ENCODE data around the gene NCOA4.
"Not testable (repeated sequence)": the region's sequence is repeated elsewhere in the genome, so short reads cannot be mapped to it uniquely, and the experiment has no call there.

The NCOA4 gene

DNA sequence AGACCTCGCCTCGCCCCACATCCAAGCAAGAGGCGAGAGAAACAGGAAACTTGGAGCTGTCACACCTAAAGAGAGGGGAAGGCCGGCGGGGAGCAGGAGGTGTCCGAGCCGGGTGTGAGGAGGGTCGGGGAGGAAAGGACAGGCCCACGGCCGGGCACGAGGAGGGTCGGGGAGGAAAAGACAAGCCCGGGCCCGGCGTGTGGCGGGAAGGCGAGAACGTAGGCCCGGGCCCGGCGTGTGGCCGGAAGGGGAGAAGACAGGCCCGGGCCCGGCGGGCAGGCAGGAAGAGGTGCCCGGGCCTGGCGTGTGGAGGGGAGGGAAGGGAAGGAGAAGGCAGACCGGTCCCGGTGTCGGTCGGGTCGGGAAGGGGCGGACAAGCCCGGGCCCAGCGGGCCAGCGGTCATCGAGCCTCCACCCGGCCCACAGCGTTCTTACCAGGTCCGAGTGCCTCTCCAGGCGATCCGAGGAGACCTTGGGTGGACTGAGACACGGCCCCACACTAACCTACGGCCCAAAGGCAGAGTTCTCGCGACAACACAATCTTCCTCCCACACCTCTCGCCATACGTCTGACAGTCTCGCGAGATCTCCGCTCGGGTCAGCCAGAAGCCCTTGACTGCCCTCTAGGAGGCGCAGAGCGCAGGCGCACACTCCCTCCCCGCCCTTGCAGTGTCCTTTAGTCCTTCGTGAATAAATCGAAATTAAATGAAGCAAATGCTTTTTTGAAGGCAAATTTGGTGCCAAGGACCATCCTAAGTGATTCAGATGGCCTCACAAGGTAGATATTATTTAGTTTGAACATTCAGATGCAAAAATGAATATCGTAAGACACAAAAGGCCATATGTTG is at the start of gene NCOA4:
TSS of gene NCOA4 (minus strand) at position 533 of the 847 bp plus-strand sequence. CDS start 13,943 bp downstream, outside the sequence.
- DNase-seq, result peak; percentile 99

- DNase-seq, result peak; percentile 64
These were observed 49.6 kb upstream of the NCOA4 start for GRCh38 chr10:46079831-46080585.

DNA sequence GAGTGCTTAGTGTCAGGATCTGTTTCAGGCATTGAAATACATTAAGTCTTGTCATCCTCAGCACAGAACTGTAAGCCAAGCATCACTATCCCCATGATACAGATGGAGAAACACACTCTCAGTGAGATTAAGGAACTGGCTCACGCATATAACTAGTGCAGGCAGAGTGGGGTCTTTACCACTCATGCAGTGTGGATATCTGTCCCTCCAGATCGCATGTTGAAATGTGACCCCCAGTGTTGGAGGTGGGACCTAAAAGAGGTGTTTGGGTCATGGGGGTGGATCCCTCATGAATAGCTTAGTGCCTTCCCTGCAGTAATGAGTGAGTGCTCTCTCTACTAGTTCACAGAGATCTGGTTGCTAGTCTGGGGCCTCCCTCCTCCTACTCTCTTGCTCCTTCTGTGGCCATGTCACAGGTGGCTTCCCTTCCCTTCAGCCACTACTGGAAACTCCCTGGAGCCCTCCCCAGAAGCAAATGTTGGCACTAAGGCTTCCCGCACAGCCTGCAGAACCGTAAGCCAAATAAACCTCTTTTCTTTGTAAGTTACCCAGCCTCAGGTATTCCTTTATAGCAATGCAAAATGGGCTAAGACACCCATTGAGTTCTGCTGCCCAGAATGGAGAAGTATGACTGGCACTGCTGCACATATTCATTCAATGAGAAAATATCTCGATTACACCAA is 47.4 kb upstream of the NCOA4 start:
- no peak for DNase-seq

GRCh38 chr10:46077141-46077554 is 46.7 kb upstream of the NCOA4 start:
- peak; percentile 36 for DNase-seq

DNA sequence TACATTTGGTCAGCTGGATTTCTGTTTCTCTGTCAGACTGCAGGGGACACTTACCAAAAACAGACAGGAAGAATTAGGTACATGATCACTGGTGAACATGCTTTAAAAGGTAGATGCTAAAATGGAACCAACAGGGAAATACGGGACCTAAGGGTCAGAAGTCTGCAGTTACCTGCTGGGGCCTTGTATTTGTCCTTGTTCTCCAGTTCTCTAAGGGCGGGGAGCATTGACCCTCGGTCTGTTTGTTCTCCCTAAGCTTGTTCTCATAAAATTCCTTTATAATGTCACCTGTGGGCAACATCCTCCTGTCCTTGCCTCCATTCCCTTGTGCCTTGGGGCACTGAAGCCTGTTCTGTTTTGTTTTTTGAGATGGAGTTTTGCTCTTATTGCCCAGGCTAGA is 45.4 kb upstream of the NCOA4 start:
- no peak for DNase-seq

DNA sequence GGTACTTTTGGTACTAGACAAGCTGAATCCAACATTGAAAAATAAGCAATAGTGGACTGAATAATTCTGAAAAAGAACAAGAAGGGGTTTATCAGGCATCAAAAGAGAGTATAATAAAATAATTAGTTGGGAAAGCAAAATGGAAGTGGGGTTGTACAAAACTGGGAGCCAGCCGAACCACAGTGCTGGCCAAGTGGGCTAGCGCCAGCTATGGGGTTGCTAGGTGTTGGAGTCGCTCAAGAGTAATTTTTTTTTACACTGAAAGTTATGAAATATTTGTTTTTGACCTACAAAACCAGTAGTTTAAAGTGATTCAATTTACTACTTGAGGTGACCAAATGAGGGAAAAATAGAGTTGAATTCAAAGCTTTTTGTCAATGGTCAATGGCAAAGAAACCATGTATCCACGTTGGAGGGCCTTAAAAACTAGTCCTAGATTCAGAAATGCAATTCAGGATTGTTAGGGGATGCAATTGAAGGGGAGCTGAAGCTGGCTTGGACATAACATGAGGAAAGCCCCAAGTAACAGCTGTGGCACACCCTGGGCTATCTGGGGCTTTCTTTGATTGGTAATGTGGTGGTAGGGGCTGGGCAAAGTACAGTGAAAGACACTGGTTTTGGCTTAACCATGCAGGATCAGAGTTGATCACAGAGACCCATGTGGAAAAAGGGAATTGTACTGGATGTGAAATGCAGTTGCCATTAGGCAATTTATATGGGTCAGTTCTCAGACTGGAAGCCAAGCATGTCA is 43.9 kb upstream of the NCOA4 start:
- no peak for DNase-seq

DNA sequence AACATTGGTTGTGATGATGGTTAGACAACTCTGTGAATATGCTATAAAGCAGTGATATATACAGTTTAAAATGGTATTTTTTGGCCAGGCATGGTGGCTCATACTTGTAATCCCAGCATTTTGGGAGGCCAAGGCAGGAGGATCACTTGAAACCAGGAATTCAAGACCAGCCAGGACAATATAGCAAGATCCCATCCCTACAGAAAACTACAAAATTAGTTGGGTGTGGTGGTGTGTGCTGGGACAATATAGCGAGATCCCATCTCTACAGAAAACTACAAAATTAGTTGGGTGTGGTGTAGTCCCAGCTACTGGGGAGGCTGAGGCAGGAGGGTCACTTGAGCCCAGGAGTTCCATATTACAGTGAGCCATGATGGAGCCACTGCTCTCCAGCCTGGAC is 43.1 kb upstream of the NCOA4 start:
- DNase-seq, result no peak

DNA sequence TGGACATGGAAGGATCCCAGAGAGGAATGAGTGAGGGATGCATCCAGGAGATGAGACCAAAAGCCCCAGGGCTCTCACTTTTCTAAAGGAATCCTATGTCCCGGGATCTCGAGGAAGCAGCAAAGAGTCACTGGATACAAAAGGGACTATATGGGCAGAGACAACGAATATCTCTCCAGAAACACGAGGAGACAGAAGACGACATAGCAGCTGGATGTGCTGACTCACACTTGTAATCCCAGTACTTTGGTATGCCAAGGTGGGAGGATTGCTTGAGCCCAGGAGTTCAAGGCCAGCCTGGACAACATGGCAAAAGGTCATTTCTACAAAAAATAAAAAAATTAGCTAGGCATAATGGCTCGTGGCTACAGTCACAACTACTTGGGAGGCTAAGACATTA is 40.3 kb upstream of the NCOA4 start:
- DNase-seq, result no peak

GRCh38 chr10:46069771-46070463 is 39.5 kb upstream of the NCOA4 start:
- DNase-seq, result no peak

DNA sequence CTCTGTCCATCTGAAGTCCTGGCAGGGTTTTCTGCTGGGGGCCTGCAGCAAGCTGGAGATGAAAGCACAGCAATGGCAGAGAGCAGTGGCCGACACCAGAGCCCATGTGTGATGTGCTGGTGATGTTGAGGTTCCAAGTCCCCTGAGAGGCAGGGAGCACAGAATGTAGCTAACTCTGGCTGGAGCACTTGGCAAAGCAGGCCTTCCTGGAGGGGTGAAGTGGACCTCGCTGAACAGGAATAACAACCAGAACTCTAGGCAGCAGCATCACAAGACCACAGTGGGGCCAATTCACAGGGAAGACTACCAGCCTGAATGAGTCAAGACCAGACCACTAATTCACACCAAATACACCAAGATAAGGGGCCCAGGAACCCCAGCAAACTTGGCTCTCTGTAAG is 38.5 kb upstream of the NCOA4 start:
- DNase-seq, result no peak

DNA sequence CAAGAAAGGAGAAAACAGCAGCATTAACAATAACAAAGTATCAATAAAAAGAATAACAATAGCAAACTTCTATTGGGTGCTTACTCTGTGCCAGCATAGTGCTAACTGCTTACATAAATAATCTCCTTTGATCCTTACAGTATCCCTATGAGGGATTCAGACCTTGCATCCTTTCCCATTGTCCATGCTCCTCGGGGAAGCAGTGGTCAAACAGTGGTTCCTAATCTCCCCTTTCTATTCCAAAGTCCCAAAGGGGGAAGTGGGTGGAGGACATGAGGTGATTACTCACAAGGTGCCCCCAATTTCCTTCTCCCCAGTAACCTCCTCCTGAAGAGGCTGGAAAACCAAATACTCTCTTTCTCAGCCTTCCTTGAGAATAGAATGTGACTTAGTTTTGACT is 37.7 kb upstream of the NCOA4 start:
- no peak for DNase-seq

GRCh38 chr10:46064269-46064817 is 33.9 kb upstream of the NCOA4 start:
- no peak for DNase-seq

DNA sequence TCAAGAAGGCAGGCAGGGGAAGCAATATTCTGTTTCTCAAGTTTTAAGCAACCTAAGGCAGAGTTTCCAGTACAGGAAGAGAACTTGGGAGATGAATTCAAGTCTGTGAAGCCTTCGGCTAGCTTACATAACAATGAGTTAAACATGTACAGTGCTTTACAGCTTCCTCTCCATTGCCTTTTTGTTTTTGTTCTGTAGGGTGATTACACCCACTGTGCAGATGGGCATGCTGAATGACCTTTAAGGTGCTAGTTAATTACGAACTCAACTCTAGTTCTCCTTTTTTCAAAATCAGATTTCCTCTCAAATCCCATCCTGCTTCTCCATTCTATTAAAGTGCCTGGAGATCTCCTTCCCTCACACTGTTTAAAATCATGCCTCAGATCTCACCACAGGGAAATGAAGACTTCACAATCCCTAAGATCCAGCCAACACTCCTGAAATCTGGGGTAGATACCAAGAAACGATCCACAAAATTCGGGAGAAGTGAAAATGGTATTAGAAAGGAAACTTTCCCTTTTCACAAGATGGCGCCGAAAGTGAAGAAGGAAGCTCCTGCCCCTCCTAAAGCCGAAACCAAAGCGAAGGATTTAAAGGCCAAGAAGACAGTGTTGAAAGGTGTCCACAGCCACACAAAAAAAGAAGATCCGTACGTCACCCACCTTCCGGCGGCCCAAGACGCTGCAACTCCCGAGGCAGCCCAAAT is 32.5 kb upstream of the NCOA4 start:
- DNase-seq, result no peak

GRCh38 chr10:46060706-46061105 is 30.3 kb upstream of the NCOA4 start:
- DNase-seq, result no peak

- DNase-seq, result not testable (repeated sequence)
These were observed 27.5 kb upstream of the NCOA4 start for GRCh38 chr10:46057927-46058326.

GRCh38 chr10:46057038-46057437 is 26.6 kb upstream of the NCOA4 start:
- no peak for DNase-seq

- DNase-seq, result no peak
These were observed 25.3 kb upstream of the NCOA4 start for GRCh38 chr10:46055771-46056170.

- no peak for DNase-seq
These were observed 23.4 kb upstream of the NCOA4 start for GRCh38 chr10:46053534-46054434.

- DNase-seq, result no peak
These were observed 22.5 kb upstream of the NCOA4 start for GRCh38 chr10:46052791-46053375.

Data from hematopoietic multipotent progenitor cell treated with erythropoietin and hydrocortisone succinate and interleukin-3 and kit ligand, for 8 days (in vitro differentiated cells).